HG02610 (cell line): Measurements from ENCODE around the gene ZNF497.
"Not testable (repeated sequence)": the region's sequence is repeated elsewhere in the genome, so short reads cannot be mapped to it uniquely, and the experiment has no call there.

Experiments
- ATAC-seq: cut with Tn5 transposase; IDR thresholded peaks from one replicate; pipeline ENCODE4 v1.9.1; 2021; ENCODE audit warnings: mild to moderate bottlenecking, moderate library complexity; ENCODE audit not compliant: unreplicated experiment

ZNF497 gene

GRCh38 chr19:58362272-58362994 lies at the start of gene ZNF497:
Gene ZNF497 (minus strand): TSS chr19:58362751. CDS start chr19:58357635, 5,116 bp downstream.
- ATAC-seq = peak; percentile 88

- no peak for ATAC-seq
These were observed 46.6 kb upstream of the ZNF497 start for GRCh38 chr19:58409010-58409790.

- peak; percentile 95 for ATAC-seq
These were observed 45.8 kb upstream of the ZNF497 start, which contains the start of gene ZNF584 for GRCh38 chr19:58408152-58409009. Gene ZNF584 (plus strand): TSS chr19:58408649. CDS start chr19:58409148, 499 bp downstream.

- no peak for ATAC-seq
These were observed 45.2 kb upstream of the ZNF497 start for GRCh38 chr19:58407658-58408151.

- no peak for ATAC-seq
These were observed 44.5 kb upstream of the ZNF497 start for GRCh38 chr19:58406818-58407657.

GRCh38 chr19:58403920-58404478 lies 41.4 kb upstream of the ZNF497 start:
- not testable (repeated sequence) for ATAC-seq

GRCh38 chr19:58401840-58402421 lies 39.4 kb upstream of the ZNF497 start:
- ATAC-seq = no peak

GRCh38 chr19:58400916-58401839 lies 38.6 kb upstream of the ZNF497 start:
- ATAC-seq = peak; percentile 95

- ATAC-seq = no peak
These were observed 37.9 kb upstream of the ZNF497 start for GRCh38 chr19:58400316-58400915.

- no peak for ATAC-seq
These were observed 37.4 kb upstream of the ZNF497 start for GRCh38 chr19:58399903-58400302.

- no peak for ATAC-seq
These were observed 36.0 kb upstream of the ZNF497 start for GRCh38 chr19:58398545-58398944.

- ATAC-seq = no peak
These were observed 35.5 kb upstream of the ZNF497 start for GRCh38 chr19:58398087-58398486.

- no peak for ATAC-seq
These were observed 35.0 kb upstream of the ZNF497 start for GRCh38 chr19:58397533-58398037.

- ATAC-seq = no peak
These were observed 34.4 kb upstream of the ZNF497 start for GRCh38 chr19:58396691-58397532.

GRCh38 chr19:58395979-58396627 lies 33.6 kb upstream of the ZNF497 start:
- ATAC-seq = no peak
